ENCODE data around the gene SPOCK2. TPM values are rescaled to one million over a fixed set of nuclear protein-coding genes. Genes with fewer than 3 reads are reported as not detected.
A peak's percentile ranks its signal among the peaks of the same experiment; 100 is the strongest.

The SPOCK2 gene
- total RNA-seq, 4 donors from 2014 or later = 3.4 to 6.7 (median 5.3) TPM

- ATAC-seq (no peak), DNase-seq (no peak)
- in situ Hi-C loops (cut with MboI; ENCODE audit: low sequenced_read_pairs in 4 of 4) = no loop called here
- H3K4me3 ChIP-seq = no peak overlapping the region
- no peaks in the 10 kb centered on the region for H3K27me3 ChIP-seq
- TF ChIP-seq POLR2A (IDR thresholded peaks at IDR 0.05) (no peak), CTCF (IDR thresholded peaks at IDR 0.05 in 4 of 5, conservative IDR thresholded peaks at IDR 0.05 in 1 of 5) (no peak)
- H3K36me3 ChIP-seq = no peaks in the 10 kb centered on the region
- H3K9me3 ChIP-seq = no peaks in the 10 kb centered on the region
- no peak overlapping the region for H3K27ac ChIP-seq
- H3K4me1 ChIP-seq = peaks cover 0 to 4% of the 10 kb centered on the region in 2 donors
- intact Hi-C loops (cut with DNase I; ENCODE audit: low total_unique reads) = no loop called here
Observed at GRCh38 chr10:72058347-72058898, 29.9 kb downstream of the SPOCK2 start.

- Histone ChIP-seq H3K4me3 (no peak overlapping the region), H3K36me3 (no peaks in the 10 kb centered on the region), H3K9me3 (no peaks in the 10 kb centered on the region), H3K27me3 (no peaks in the 10 kb centered on the region), H3K27ac (no peak overlapping the region), H3K4me1 (peaks cover 0 to 4% of the 10 kb centered on the region in 2 donors)
- DNase-seq = no peak
- no peak for TF ChIP-seq CTCF (IDR thresholded peaks at IDR 0.05 in 4 of 5, conservative IDR thresholded peaks at IDR 0.05 in 1 of 5)
- no peak for TF ChIP-seq POLR2A (IDR thresholded peaks at IDR 0.05)
- in situ Hi-C loops (cut with MboI; ENCODE audit: low sequenced_read_pairs in 4 of 4) (no loop called here), intact Hi-C loops (cut with DNase I; ENCODE audit: low total_unique reads) (no loop called here)
- no peak for ATAC-seq
Observed at GRCh38 chr10:72056932-72057751, 31.2 kb downstream of the SPOCK2 start.

GRCh38 chr10:72056113-72056512 lies 32.2 kb downstream of the SPOCK2 start:
- Histone ChIP-seq H3K36me3 (no peaks in the 10 kb centered on the region), H3K4me1 (peaks cover 0 to 4% of the 10 kb centered on the region in 2 donors), H3K9me3 (no peaks in the 10 kb centered on the region), H3K27me3 (no peaks in the 10 kb centered on the region), H3K4me3 (no peak overlapping the region), H3K27ac (no peak overlapping the region)
- in situ Hi-C loops (cut with MboI; ENCODE audit: low sequenced_read_pairs in 4 of 4) = no loop called here
- ATAC-seq = peak; percentile 24
- intact Hi-C loops (cut with DNase I; ENCODE audit: low total_unique reads) = no loop called here
- DNase-seq = peak in 1 of 2 donors; percentile 28
- no peak for TF ChIP-seq CTCF (IDR thresholded peaks at IDR 0.05 in 4 of 5, conservative IDR thresholded peaks at IDR 0.05 in 1 of 5)
- TF ChIP-seq POLR2A (IDR thresholded peaks at IDR 0.05) = no peak

- ATAC-seq = no peak
Observed at GRCh38 chr10:72053690-72054089, 34.7 kb downstream of the SPOCK2 start.

More at GRCh38 chr10:72053690-72054089, 34.7 kb downstream of the SPOCK2 start:
- no peaks in the 10 kb centered on the region for H3K27me3 ChIP-seq
- H3K4me3 ChIP-seq = no peak overlapping the region
- no peak for DNase-seq
- H3K4me1 ChIP-seq = peaks cover 0 to 4% of the 10 kb centered on the region in 2 donors
- no peak for TF ChIP-seq POLR2A (IDR thresholded peaks at IDR 0.05)
- TF ChIP-seq CTCF (IDR thresholded peaks at IDR 0.05 in 4 of 5, conservative IDR thresholded peaks at IDR 0.05 in 1 of 5) = no peak
- no peaks in the 10 kb centered on the region for H3K36me3 ChIP-seq
- no peaks in the 10 kb centered on the region for H3K9me3 ChIP-seq
- H3K27ac ChIP-seq = no peak overlapping the region
- intact Hi-C loops (cut with DNase I; ENCODE audit: low total_unique reads) = no loop called here
- in situ Hi-C loops (cut with MboI; ENCODE audit: low sequenced_read_pairs in 4 of 4) = loop anchor here in 1 of 4 donors (5.0 kb wide), 1 partner anchor 289 kb away; no protein-coding TSS in a partner anchor

Measured in gastrocnemius medialis (tissue), 4 donors.